GM19351 (cell line): ENCODE results near the gene CFAP157.

Experiments
- ATAC-seq: cut with Tn5 transposase; IDR thresholded peaks from one replicate; pipeline ENCODE4 v1.9.1; 2021; ENCODE audit warnings: mild to moderate bottlenecking, moderate library complexity; ENCODE audit not compliant: unreplicated experiment

Gene CFAP157

DNA sequence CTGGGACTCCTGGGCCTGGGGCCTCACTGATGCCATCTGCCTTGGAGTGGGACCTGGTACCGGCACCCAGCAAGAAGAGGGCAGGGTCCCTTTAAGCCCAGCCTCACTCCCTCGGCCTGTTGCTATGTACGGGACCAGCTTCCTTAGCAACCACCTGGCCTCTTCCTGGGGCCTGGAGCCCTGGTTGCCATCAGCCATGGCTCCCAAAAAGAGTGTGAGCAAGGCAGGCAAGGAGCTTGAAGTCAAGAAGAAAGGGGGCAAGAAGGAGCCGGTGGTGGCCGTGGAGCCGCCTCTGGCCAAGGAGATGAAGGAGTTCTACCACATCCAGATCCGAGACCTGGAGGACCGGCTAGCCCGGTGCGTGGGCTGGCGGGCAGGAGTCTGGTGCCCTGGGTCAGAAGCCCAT is at the start of gene CFAP157:
TSS of gene CFAP157 (plus strand) at position 153 of the 406 bp plus-strand sequence. CDS start at position 197, 44 bp downstream.
- ATAC-seq, result no peak

DNA sequence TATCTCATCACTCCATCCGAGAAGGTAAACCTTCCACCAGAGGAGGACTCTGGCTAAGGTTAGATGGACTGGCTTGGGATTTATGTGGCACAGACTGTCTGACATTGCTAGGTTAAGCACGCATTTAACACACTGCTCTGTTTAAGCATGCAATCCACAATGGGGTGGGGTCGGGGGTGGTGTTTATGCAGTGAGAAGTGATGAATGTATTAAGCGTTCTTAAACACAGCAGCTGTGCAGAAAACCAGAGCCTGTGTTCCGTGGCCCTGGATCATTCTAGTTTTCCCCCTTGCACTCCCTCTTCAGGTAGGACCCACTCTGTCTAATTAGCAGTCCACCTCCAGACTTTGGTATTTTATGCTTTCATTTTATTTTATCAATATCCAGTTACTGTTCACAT is 48.4 kb upstream of the CFAP157 start:
- no peak for ATAC-seq

DNA sequence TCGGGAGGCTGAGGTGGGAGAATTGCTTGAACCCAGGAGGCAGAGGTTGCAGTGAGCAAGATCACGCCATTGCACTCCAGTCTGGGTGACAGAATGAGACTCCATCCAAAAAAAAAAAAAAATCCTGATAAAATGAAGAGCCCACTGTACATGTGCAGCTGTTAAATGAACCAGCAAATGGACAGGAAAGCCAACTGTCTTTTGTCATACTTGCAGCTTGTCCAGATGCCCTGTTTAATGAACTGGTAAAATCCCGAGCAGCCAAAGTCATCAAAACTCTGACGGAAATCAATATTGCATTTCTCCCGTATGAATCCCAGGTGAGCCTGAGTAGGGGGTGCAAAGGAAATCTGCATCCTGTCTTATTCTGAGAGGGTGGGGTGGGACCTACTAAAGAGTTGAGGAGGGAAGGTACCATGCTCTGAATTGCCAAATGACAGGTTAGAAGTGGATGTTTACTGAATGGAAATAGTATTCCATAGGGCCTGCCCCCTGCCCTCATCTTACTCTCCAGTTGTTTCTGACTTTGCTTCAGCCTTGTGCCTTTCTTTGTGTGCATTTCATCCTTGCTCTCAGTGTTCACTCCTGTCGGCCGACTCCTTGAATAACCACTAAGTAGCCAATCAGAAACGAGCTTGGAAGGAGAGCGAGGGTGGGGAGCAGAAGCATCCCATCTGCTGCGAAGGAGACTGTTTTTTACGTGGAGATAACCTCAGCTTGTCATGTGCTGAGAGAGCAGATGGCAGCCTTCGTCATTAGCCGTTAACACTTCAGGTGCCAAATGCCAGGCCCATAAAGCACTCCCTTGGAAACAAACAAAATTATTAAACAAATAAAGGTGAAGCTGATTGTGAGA is 45.7 kb upstream of the CFAP157 start:
- no peak for ATAC-seq

DNA sequence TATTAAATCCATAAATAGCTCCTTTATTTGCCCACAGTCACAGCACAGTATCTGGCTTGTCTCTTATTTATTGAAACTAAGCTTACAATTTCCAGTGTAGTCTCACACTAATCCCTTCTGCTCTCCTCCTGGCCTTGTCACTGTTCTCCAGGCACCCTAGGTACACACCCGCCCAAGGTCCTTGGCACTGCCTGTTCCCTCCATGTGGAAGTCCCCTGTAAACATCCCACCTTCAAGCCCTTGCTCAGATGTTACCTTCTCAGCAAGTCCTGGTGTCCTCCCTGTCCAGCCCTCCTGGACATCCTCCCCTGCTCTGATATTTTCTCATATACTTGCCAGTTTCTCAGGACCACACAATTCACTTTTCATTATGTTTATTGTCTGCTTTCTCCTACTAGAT is 44.2 kb upstream of the CFAP157 start:
- ATAC-seq, result no peak

DNA sequence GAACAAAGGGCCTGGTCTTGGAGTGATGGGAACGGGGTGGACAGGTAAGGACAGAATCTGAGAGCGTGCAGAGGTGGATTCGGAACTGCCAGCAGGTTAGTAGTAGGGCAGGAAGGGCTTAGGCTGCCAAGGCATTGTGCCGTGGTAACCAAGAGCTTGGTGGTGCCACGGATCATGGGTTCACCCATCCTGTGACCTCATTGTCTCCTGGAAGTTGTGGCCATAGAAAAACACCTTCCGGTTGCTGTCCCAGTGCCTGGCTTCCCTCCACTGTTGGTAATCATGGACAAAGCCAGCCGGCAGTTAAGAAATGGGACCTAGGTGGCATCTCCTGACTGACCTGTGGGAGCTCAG is 42.5 kb upstream of the CFAP157 start:
- ATAC-seq, result no peak

DNA sequence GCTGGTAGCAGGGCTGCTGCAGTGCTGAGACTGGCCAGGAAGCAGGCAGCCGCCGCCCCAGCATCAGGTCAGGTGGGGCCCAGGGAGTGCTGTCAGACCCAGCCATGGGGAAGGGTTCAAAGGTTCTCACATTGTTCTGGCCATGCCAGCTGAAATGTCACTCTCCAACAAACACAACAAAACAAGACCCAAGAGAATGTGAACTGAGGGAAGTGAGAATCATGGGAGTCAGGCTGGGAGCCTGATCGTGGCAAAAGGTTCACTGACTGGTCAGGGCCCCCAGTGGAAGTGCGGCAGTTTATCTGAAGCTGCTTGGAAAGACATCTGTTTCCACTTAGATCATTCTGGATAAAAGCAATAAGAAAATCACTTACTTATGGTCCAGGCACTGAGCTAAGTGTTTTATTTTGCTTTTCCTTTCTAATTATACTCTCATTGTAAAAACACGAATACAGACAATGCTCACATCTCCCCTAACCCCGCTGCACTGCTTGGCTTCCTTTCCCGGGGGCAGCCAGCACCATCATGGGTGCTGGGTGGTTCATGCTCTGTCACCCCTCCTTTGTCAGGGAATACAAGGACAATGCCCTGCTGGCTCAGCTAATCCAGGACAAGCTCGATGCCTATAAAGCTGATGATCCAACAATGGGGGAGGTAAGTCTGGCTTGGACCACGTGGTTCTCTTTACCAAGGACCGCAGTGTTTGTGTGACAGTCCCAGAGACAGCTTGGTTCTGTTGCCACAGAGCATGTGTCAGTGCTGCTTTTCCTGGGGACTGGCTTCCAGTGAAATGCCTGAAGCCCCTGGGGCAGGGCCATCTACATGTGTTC is 41.9 kb upstream of the CFAP157 start:
- no peak for ATAC-seq

DNA sequence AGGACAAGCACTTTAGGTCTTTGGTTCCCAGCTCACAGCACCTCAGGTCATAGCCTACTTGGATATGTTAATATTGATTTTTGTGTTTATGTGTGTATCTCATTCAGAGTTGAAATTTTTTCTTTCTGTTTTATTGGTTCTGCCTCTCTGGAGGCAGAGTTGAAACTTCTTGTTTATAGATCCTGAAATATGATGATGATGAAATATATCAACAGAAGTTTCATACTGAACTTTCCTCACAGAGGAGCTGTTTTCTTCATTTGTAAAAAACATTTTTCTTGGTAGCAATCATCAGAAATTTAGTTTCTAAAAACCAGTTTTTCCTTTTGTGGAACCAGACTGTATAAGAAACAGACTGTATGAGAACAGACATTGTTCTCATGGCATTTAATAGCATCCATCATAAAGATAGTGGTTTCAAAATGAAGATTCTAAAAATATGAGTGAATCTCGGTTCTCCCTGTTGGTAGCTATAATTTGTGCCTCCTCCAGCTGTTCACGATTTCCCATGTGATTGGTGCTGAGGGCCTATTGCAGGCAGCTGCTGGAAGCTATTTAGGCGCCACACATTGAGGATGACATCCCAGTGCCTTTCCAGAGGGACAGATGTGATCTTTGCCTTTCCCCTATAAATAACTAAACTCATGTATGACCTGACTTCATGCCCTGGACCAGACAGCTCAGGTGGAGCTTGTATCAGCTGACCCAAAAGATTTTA is 39.5 kb upstream of the CFAP157 start:
- no peak for ATAC-seq

DNA sequence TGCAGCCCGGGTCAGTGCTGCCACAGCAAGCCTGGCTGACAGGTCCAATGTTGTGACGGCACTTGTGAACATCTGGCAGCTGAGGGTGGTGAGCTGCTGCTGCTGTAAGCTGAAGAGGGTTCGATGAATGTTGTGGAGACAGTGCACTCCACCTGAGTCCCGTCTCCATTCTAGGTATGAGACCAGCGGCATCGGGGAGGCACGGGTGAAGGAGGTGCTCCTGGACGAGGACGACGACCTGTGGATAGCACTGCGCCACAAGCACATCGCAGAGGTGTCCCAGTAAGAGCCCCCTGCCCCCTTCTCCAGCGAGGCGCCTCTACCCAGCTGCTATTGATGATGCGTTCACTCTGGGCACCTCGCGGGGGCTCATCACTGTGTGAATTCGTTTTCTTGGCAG is 38.9 kb upstream of the CFAP157 start:
- ATAC-seq, result no peak

DNA sequence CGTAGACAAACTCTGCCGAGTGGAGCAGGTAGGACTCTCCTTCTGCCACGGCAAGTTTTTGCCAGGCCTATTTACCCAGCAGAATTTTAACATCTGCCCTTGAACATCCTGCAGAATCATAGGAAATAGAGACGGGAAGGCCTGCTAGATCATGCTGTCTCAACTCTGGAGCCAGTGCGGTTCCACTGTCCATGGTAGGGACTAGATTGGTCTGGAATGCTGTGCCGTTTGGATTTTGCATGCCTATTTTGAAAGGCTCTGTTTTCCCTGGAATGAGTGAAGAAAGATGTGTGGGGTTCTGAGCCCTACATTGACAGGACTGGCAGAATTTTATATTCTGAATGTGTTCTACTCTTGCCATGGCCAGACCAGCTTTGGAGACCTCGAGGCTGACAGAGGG is 33.6 kb upstream of the CFAP157 start:
- no peak for ATAC-seq

DNA sequence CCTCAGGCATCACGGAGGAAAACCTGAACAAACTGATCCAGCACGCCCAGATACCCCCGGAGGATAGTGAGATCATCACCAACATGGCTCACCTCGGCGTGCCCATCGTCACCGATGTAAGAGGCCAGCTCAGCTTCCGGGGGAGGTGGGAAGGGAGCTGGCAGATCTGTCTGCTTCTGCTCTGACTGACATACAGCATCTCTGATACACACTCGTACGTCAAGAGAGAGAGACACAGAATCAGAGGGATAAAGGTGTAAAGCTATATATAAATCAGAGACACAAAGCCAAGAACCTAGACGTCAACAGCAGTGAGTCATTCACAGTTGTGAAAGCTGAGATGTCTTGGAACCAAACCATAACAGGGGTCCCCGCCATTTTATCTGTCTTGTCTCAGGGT is 30.1 kb upstream of the CFAP157 start:
- ATAC-seq, result no peak

DNA sequence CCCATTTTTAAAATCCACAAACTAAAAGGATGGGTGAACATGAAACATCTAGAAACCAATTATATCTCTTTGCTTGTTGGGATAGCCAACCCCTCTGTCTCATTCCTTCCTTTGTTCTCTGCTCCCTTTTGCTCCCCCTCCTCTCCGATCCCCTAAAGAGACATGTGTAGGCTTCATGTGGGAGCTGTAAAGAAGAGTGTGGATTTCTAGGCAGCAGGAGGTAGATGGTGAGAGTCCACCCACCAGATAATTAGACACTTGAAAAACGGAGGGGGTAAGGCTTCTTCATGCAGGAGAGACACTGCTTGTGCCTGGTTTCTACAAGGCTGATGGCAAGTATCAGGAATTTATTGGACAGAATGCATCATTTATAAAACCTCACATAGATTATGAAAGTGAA is 27.3 kb upstream of the CFAP157 start:
- no peak for ATAC-seq

DNA sequence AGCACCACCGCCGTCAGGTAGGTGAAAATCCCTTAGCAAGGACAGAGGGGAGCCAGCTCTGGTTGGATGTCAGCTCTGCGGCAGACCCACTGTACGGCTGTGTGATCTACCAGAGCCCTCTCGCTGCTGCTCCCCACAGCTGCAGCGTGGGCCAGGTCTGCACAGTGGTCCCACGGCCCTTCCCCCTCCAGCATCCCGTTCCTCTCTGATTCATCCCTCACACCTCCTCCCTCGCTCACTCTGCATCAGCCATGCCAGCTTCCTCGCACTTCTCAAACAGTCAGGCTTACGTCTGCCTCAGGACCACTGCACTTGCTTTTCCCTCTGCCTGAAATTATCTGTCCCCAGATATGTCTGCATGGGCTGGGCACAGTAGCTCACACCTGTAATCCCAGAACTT is 26.6 kb upstream of the CFAP157 start:
- ATAC-seq, result no peak

DNA sequence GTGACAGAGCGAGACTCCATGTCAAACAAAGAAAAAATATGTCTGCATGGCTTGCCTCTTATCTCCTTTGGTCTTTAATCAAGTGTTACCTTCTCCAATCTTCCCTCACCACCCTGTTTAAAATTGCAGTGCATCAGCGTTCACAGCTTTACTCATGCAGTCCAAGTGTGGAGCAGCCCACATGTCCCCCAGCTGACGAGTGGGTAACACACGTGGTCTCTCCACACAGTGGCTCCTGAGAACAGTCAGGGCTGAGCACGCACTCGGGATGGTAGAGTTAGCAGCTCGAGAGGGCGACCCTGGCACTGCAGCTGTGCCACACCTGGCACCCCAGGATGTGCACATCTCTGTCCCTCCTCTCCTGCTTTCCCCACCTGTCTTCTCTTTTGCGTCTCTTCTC is 25.9 kb upstream of the CFAP157 start:
- ATAC-seq, result no peak

DNA sequence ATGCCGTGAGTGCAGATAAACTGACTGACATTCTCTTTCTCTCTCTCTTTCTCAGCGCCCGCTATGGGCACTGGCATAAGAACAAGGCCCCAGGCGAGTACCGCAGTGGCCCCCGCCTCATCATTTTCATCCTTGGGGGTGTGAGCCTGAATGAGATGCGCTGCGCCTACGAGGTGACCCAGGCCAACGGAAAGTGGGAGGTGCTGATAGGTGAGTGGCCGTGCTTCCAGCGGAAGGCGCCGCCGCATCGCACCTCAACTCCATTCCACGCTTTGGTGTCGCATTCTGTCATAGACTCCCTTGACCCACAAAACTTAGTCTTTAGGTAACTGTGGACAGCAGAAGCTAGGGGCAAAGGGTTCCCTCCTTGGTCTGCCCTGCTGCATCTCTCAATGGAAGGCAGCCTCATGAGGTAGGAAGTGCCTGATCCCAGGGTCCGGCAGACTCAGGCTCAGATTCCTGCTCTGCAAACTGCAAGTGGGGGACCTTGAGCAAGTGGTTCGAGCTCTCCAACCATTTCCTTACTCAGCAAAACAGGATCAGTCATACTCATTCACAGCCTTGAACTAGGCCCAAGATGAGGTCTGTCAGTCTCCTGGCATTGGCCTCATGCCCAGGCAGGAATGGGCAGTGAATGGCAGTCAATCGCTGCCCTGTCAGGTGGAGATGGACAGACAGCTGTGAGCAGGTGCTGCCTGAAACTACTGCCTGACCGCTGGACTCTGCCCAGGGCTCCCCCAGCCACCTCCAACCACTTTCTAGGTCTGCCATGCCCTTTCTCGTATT is 24.2 kb upstream of the CFAP157 start:
- no peak for ATAC-seq

DNA sequence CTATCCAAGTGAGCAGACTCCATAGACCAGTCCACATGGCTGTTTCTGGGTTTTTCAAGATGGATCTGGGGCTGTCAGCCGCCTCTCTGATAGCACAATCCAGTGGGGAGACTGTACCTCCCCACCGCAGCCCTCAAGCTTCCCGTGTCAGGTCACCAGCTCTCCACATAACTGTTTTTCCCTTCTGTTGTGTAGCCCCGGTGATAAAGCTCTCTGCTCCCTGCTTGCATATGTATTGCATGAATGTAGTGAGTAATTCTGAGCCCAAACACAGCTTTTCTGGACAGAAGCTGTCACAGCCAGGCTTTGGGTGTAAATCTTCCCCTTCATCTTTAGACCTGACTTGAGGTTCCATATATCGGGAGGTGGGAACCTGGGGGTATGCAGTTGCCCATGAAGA is 23.1 kb upstream of the CFAP157 start:
- ATAC-seq, result no peak

DNA sequence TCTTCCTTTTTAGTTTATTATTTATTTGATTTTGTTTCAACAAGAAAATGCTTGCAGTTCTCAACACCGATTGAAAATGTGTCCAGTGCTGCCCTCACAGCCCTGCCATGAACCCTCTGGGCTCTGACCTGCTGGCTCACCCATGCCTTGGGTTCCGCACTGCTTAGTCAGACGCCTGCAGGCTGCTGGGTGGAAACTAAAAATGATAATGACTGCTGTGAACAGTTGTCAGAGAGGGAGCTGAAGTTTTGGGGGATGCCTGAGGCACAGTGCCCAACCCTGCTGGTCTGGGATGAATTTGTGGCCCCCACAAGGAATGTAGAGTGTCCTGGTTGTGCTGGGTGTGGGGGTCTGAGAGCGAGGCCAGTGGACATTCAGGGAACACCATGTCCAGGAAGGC is 22.2 kb upstream of the CFAP157 start:
- no peak for ATAC-seq

DNA sequence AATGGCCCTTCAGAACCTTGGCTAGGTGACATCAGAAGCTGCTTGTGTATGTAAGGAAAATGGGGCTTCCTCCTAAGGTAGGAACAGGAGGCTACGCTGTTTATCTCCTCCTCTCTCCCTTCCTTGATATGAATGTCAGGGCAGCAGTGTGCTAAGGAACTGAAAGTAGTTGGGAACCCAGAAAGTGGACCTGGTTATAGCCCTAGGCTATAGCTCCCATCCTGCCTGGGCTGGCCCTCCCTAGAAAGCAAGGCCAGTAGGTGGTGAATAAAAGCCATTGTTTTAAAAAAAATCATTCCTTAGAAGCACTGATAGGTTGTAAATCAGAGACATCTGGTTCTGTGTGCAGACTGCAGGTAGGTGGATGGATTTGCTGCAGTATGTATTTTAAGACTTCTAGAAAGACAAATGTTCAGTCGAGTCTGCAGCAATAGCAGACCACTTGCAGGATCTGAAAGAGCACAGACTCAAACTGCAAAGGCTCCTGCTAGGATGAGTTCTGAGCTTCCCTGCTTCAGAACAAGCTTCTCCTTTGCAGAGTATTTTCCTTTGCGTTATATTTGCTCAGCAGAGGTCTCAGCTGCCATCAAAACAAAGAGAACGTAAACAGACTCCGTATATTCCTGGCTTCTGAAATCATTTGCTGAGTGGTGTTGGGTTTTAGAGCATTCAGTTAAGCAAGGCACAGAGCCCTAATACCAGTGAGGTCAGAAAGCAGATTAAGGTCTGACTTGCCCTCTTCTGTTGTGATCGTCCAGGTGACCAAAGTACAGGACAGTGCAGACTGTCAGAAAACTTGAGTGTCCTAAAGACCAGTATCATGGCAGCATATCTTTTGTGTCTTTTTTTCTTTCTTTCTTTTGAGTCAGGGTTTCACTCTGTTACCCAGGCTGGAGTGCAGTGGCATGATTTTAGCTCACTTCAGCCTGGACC is 20.1 kb upstream of the CFAP157 start:
- no peak for ATAC-seq

DNA sequence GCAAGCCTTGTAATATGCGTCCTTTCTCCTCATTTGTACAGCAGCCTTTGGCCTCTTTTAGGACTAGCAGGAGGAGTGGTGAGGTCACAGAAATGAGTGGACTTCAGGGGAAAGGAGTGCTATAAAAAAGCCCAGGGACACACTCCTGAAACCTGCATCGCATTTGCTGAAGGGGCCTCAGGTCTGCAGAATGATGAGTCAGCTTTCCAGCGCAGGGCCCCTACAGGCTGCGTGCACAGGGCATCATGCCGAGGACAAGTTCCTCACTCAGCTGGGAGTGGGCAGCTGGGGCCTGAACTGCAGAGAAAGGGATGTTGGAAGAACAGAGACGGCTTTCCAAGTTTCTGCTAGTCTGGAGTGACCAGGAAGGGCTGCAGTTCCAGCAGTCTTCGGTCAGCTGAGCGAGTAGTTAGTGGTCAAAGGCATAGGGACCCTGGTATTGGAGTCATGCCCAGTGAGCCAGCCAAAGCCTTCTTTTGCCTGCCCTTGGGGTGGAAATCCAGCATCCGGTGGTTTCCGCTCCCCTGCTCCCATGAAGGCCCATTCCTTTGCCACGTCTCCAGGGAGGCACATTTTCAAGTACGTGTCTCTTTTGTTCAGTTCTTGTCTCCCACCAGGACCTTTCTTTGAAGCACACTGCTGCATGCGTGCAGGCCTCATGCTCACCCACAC is 17.3 kb upstream of the CFAP157 start:
- no peak for ATAC-seq

DNA sequence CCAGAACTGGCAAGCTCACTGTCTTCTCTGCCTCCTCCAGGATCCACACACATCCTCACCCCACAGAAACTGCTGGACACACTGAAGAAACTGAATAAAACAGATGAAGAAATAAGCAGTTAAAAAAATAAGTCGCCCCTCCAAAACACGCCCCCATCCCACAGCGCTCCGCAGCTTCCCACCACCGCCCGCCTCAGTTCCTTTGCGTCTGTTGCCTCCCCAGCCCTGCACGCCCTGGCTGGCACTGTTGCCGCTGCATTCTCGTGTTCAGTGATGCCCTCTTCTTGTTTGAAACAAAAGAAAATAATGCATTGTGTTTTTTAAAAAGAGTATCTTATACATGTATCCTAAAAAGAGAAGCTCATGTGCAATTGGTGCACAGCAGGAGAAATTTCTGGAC is 16.1 kb upstream of the CFAP157 start:
- no peak for ATAC-seq
